ENCODE measurements around the gene CDK11A.
"Not testable (repeated sequence)": the region's sequence is repeated elsewhere in the genome, so short reads cannot be mapped to it uniquely, and the experiment has no call there.

DNA sequence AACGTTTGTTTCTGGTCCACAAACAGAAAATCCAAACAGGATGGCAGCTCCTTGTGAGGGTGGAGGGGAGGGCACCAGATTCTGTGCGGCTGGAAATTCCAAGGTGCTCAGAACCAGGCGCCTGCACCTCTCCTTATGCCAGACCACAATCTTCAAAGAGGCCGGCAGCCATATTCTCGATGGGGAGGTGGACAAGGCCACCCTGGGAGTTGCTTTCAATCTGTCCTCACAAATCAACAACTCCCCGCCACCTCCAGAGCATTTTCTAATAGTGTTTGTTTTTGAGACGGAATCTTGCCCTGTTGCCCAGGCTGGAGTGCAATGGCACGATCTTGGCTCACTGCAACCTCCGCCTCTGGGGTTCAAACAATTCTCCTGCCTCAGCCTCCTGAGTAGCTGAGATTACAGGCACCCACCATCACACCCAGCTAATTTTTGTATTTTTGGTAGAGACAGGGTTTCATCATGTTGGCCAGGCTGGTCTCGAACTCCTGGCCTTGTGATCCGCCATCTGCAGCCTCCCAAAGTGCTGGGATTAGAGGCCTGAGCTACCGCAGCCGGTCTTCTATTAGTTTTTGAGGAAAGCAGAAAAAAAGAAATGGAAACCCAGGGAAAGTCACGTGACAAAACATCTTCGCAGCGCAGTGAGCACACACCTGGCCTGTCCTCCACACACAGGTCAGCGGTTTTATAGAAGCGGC is 5.1 kb upstream of the CDK11A start:
- TF ChIP-seq SP1 (IDR thresholded peaks at IDR 0.05); FOXK2 (IDR thresholded peaks at IDR 0.05); BHLHE40 (IDR thresholded peaks at IDR 0.05; ENCODE audit: borderline replicate concordance); TARDBP (IDR thresholded peaks at IDR 0.05); ELF4 (IDR thresholded peaks at IDR 0.05); HDGF (IDR thresholded peaks at IDR 0.05; ENCODE audit: borderline replicate concordance); L3MBTL2 (conservative IDR thresholded peaks at IDR 0.05); FOXA1 (IDR thresholded peaks at IDR 0.05); CTBP1 (IDR thresholded peaks at IDR 0.05; ENCODE audit: borderline replicate concordance); SUZ12 (IDR thresholded peaks at IDR 0.05); ZNF384 (IDR thresholded peaks at IDR 0.05); LEF1 (IDR thresholded peaks at IDR 0.05; ENCODE audit: borderline replicate concordance); FOXM1 (IDR thresholded peaks at IDR 0.05; ENCODE audit: borderline replicate concordance): not testable (repeated sequence)
